Prostate gland (tissue), 2 donors: Measurements from ENCODE around the gene EP400. TPM values are rescaled to one million over a fixed set of nuclear protein-coding genes. Genes with fewer than 3 reads are reported as not detected.

Source experiments
- DNase-seq: peaks from one replicate; pipeline ENCODE4 v3.0.0-alpha.2; 2019; ENCODE audit warnings: low spot score
- H3K27ac ChIP-seq, 2 donors: fragments of 200-600 bp; sonication (generic); 2 replicates each; pipeline ENCODE4 v1.5.1; 2017 to 2019
- H3K27me3 ChIP-seq: fragments of 200-600 bp; sonication (generic); replicated peaks from 2 replicates; pipeline ENCODE4 v1.5.1; 2019; ENCODE audit not compliant: insufficient read depth
- H3K36me3 ChIP-seq, 2 donors: fragments of 200-600 bp; sonication (generic); 1 replicate in 1 of 2; 2 replicates in 1 of 2; pipeline versions ENCODE4 v1.5.1 to v1.8.1; 2017 to 2019
- H3K4me1 ChIP-seq: fragments of 200-600 bp; sonication (generic); replicated peaks from 2 replicates; pipeline ENCODE4 v1.5.1; 2019
- H3K4me3 ChIP-seq, 2 donors: fragments of 200-600 bp; sonication (generic); 2 replicates each; pipeline ENCODE4 v1.5.1; 2017 to 2019
- H3K9me3 ChIP-seq: fragments of 200-600 bp; sonication (generic); 2 replicates; pipeline ENCODE4 v1.5.1; 2017
- CTCF ChIP-seq, 4 experiments: fragments of 200-600 bp in 2 of 4; fragments of 450-650 bp in 2 of 4; sonication (generic) in 2 of 4; IDR thresholded peaks; 1 replicate in 3 of 4; 2 replicates in 1 of 4; pipeline ENCODE4 v1.5.1; 2016 to 2019; ENCODE audit warnings: antibody characterized with exemption in 4 of 4, mild to moderate bottlenecking in 2 of 4, moderate library complexity in 2 of 4
- POLR2A ChIP-seq: fragments of 450-650 bp; IDR thresholded peaks from one replicate; pipeline ENCODE4 v1.6.1; 2016; ENCODE audit warnings: antibody characterized with exemption, mild to moderate bottlenecking
- POLR2AphosphoS5 ChIP-seq: sonication (generic); formaldehyde crosslinking; IDR thresholded peaks from one replicate; pipeline ENCODE4 v1.6.1; 2017; ENCODE audit warnings: antibody characterized with exemption
- whole genome bisulfite sequencing: methylation state at CpG from one replicate; pipeline ENCODE4 v1.1.5; 2018; 5-methylcytosine and 5-hydroxymethylcytosine counted together
- intact Hi-C: fragments of 100-400 bp; cut with DNase I; formaldehyde crosslinking; loops from one replicate; pipeline ENCODE4 v1.14.2; 2022
- total RNA-seq, 2 donors: library from RNA; depleted of rRNA; stranded (reverse); fragments of >200 nt; gene quantifications; one replicate each; pipeline ENCODE4 v1.1.0, GENCODE V29; 2016

EP400 gene
- total RNA-seq, 2 donors from 2014 or later = 22.3 to 46.2 TPM

- Histone ChIP-seq H3K27me3 (no peaks in the 10 kb centered on the region), H3K4me3 (no peak overlapping the region), H3K36me3 (peaks cover 3 to 6% of the 10 kb centered on the region in 2 donors), H3K9me3 (no peaks in the 10 kb centered on the region), H3K4me1 (no peaks in the 10 kb centered on the region), H3K27ac (no peak overlapping the region)
- 91% methylated on average over 15 of the region's 15 CpGs for WGBS
- no peak for TF ChIP-seq POLR2AphosphoS5
- TF ChIP-seq POLR2A = no peak
- TF ChIP-seq CTCF (IDR thresholded peaks at IDR 0.05) = no peak
- no peak for DNase-seq
- intact Hi-C loops = no loop called here
These were observed 125.4 kb downstream of the EP400 start for GRCh38 chr12:132075026-132075713.

- Histone ChIP-seq H3K27ac (no peak overlapping the region), H3K9me3 (no peaks in the 10 kb centered on the region), H3K36me3 (peaks cover 3 to 6% of the 10 kb centered on the region in 2 donors), H3K4me1 (no peaks in the 10 kb centered on the region), H3K4me3 (no peak overlapping the region), H3K27me3 (no peaks in the 10 kb centered on the region)
- DNase-seq = no peak
- TF ChIP-seq POLR2A (no peak), CTCF (IDR thresholded peaks at IDR 0.05) (no peak), POLR2AphosphoS5 (no peak)
- intact Hi-C loops = no loop called here
- 93% methylated on average over 16 of the region's 16 CpGs for WGBS
These were observed 126.2 kb downstream of the EP400 start for GRCh38 chr12:132075714-132076553.

GRCh38 chr12:132076711-132077110, 127.0 kb downstream of the EP400 start:
- WGBS = 94% methylated on average over 10 of the region's 10 CpGs
- Histone ChIP-seq H3K27me3 (no peaks in the 10 kb centered on the region), H3K9me3 (no peaks in the 10 kb centered on the region), H3K4me3 (no peak overlapping the region), H3K27ac (no peak overlapping the region), H3K36me3 (peaks cover 3 to 6% of the 10 kb centered on the region in 2 donors), H3K4me1 (no peaks in the 10 kb centered on the region)
- no peak for TF ChIP-seq POLR2A
- TF ChIP-seq POLR2AphosphoS5 = no peak
- TF ChIP-seq CTCF (IDR thresholded peaks at IDR 0.05) = no peak
- DNase-seq = no peak
- intact Hi-C loops = no loop called here

GRCh38 chr12:132077322-132078100, 127.8 kb downstream of the EP400 start:
- Histone ChIP-seq H3K27ac (no peak overlapping the region), H3K4me1 (no peaks in the 10 kb centered on the region), H3K9me3 (no peaks in the 10 kb centered on the region), H3K36me3 (peaks cover 3 to 6% of the 10 kb centered on the region in 2 donors), H3K27me3 (no peaks in the 10 kb centered on the region), H3K4me3 (no peak overlapping the region)
- no peak for DNase-seq
- intact Hi-C loops = no loop called here
- TF ChIP-seq POLR2A = no peak
- no peak for TF ChIP-seq POLR2AphosphoS5
- no peak for TF ChIP-seq CTCF (IDR thresholded peaks at IDR 0.05)
- 94% methylated on average over 29 of the region's 29 CpGs for whole genome bisulfite sequencing
